D721Med (cell line): ENCODE data around the gene CGB8.
"Not testable (repeated sequence)": the region's sequence is repeated elsewhere in the genome, so short reads cannot be mapped to it uniquely, and the experiment has no call there.

Experiments used
- DNase-seq: peaks from one replicate; pipeline ENCODE4 v3.0.0; 2011; ENCODE audit warnings: low spot score; ENCODE audit not compliant: insufficient read length
- FAIRE-seq: peaks from 2 replicates; lab custom pipeline; 2011; peaks lifted over from hg19 to GRCh38; lab: Jason Lieb, UNC
- CTCF ChIP-seq: IDR thresholded peaks from 2 replicates; pipeline ENCODE4 v1.5.1; 2012; ENCODE audit warnings: mild to moderate bottlenecking, control low read depth; ENCODE audit not compliant: insufficient read depth; ENCODE audit errors: missing control alignments

CGB8 gene

GRCh38 chr19:49056101-49056901 is 7.4 kb upstream of the CGB8 start:
- peak; percentile 13 for TF ChIP-seq CTCF
- no peak for FAIRE-seq
- peak; percentile 98 for DNase-seq

GRCh38 chr19:49050376-49051033 is 1.6 kb upstream of the CGB8 start:
- not testable (repeated sequence) for FAIRE-seq, DNase-seq

GRCh38 chr19:49049834-49050233 is 923 bp upstream of the CGB8 start:
- DNase-seq, FAIRE-seq: not testable (repeated sequence)

- not testable (repeated sequence) for FAIRE-seq, DNase-seq
These were observed 5.4 kb downstream of the CGB8 start, which contains the start of gene CGB5 for GRCh38 chr19:49043548-49043947. CGB5 (plus strand) TSS chr19:49043848; CDS start chr19:49044210, 362 bp downstream.

- not testable (repeated sequence) for DNase-seq, FAIRE-seq
These were observed 6.2 kb downstream of the CGB8 start for GRCh38 chr19:49042666-49043065.

GRCh38 chr19:49042177-49042576 is 6.7 kb downstream of the CGB8 start:
- no peak for TF ChIP-seq CTCF
- DNase-seq (no peak), FAIRE-seq (no peak)

GRCh38 chr19:49039736-49040135 is 9.2 kb downstream of the CGB8 start:
- not testable (repeated sequence) for FAIRE-seq, DNase-seq

- not testable (repeated sequence) for FAIRE-seq, DNase-seq
These were observed 10.2 kb downstream of the CGB8 start for GRCh38 chr19:49038557-49039276.

- FAIRE-seq, DNase-seq: not testable (repeated sequence)
These were observed 10.8 kb downstream of the CGB8 start for GRCh38 chr19:49038111-49038510.

- FAIRE-seq, DNase-seq: not testable (repeated sequence)
- TF ChIP-seq CTCF = peak; percentile 29
These were observed 12.1 kb downstream of the CGB8 start, which contains the start of gene CGB1 for GRCh38 chr19:49036815-49037214. CGB1 (minus strand) TSS chr19:49036895; CDS start chr19:49036711, 184 bp downstream.
